HG02588 (cell line): ENCODE data around the gene PTGIS.

Experiments used
- ATAC-seq: cut with Tn5 transposase; IDR thresholded peaks from one replicate; pipeline ENCODE4 v1.9.1; 2021; ENCODE audit warnings: mild to moderate bottlenecking, moderate library complexity; ENCODE audit not compliant: unreplicated experiment

PTGIS gene

DNA sequence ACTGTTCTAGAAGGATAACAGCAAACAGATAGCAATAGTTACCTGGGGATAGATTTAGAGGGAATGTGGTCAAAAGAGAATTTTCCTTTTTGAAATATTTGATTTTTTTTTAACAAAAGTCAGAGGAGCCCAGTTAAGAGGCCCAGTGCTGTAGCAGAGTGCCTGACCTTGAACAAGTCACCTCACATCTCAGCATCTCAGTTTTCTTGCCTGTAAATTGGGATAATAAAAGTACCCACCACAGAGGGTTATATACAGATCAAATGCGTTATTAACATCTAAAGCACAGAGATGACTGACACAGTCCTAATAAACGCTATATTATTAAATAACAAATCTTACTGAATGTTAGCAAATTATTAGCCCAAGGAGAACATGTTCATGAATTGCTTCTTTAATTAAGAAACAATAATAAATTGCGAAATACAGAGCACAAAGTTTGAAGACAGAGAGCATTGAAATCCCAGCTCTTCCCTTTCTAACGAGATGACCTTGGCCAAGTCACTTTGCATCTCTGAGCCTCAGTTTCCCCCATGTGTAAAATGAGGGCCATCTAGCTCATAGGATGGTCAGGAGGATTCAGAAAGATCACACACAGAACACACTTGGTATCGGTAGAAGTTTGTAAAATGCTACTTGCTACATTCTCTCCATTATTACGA is 35.5 kb downstream of the PTGIS start:
- ATAC-seq = no peak

DNA sequence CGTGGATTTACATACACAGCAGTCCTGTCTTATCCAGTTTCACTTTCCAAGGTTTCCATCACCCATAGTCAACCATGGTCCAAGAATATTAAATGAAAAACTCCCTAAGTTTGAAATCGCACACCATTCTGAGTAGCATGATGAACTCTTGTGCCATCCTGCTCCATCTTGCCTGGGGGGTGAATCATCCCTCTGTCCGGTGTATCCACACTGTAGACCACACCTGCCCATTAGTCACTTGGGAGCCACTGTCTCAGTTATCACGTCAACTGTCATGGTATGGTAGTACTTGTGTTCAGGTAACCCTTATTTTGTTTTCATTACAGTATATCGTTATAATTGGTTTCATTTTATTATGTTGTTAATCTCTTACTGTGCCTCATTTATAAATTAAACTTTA is 38.5 kb downstream of the PTGIS start:
- no peak for ATAC-seq

DNA sequence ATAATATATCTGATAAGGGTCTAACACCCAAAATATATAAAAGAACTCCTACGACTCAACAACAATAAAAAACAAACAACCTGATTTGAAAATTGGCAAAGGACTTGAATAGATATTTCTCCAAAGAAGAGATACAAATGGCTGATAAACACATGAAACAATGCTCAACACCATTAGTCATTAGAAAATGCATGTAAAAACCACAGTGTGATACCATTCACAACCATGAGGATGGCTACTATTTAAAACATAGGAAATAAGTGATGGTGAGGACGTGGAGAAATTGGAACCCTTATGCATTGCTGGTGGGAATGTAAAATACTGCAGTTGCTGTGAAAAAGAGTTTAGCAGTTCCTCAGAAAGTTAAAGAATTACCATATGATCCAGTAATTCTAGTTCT is 41.4 kb downstream of the PTGIS start:
- no peak for ATAC-seq

DNA sequence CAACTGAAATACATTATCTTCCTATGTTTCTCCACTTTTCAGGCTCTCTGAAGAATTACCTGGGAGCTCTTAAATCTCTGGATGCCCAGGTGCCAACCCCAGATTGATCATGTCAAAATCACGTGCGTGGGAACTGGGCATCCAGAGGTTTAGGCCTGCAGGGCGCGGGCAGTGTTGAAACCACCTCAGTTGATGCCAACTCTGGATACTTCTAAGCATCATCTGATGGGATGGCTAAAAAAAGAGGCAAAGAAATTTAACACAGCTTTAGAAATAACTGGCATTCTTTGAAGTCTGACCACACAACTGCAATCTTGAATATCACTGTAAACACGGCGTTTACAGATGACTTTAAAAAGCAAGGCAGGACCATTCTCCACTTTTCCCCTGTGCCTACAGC is 41.9 kb downstream of the PTGIS start:
- ATAC-seq = no peak

DNA sequence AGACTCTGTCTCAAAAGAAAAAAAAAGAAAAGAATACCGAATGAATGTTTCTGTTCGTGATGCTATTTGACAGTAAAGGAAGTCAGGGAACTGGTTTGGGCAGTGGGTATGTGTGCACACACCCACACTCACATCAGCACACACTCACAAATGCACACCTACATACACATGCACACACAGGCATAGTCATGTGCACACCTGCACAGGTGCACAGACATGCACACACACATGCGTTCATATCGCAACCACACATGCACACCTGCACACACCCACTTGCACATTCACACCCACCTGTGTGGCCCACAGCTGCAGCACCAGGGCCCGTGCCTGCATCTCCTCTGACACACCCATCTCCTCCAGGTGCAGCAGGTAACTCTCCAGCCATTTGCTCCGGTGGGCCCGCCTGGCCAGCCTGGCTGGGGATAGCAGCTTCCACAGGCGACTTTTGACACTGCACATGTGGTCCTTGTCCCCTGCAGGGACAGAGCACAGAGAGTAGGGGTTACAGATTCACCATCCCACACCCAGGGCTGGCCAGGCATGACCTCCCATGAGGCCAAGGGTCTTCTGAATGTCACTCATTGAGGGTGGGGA is 44.1 kb downstream of the PTGIS start:
- no peak for ATAC-seq

DNA sequence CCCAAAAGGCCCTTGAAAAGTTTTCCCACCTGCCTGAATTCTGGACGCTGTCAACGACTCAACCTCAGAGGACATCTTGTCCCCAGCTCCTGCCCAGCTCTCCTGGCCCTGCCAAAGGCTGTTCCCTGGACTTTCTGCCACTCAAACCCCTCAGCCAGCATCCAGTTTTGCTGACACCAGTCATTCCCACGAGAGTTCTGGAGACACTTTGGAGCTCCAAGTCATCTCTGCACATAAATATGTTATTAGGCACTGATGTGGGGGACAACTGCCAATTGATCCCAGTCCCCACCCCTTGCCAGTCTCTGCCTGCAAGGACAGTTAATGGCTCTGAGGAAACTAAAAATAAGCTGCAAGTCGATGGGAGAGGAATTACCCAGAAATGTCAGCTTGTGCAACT is 46.6 kb downstream of the PTGIS start:
- no peak for ATAC-seq

DNA sequence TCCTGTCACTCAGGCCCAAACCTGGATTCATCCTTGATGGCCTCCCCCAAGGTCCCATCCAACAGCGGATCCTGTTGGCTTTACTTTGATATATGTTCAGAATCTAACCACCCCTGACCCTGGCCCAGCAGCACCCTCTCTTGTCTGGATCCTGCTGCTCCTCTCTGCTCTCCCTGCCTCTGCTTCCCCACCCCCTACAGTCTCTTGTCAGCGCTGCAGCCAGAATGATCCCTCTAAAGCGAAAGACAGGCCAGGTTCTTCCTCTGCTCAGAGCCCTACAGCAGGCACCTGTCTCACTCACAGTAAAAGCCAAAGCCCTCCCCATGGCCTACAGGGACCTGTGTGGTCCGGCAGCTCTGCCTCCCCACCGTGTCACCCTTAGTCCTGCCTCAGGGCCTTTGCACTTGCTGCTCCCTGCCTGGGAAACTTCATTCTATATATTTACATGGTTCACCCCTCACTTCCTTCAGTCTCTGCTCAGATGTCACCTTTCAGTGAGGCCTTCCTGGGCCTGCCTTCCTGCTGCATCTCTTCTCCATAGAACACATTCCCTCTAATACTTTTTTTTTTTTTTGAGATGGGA is 48.1 kb downstream of the PTGIS start:
- ATAC-seq = no peak

DNA sequence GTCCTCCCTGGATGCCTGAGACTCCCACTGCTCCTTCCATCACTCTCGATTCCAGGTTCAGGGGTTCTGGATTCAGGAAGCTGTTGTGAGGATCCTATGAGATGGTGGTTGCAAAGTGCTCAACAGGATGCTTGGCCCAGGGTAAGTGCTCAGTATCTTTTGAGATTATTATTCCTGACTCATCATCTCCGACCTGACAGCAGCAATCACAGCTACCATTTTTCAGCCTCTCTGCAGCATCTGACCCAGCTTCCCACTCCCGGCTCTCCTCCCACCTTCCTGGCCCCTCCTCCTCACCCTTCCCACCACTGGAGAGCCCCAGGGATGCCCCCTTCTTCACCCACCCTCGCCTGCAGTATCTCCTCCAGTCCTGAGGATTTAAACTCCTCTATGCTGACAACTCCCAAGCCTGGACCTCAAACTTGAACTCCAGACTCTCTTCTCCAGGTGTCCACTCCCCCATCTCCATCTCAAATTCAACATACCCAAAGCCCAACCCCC is 48.7 kb downstream of the PTGIS start:
- no peak for ATAC-seq

DNA sequence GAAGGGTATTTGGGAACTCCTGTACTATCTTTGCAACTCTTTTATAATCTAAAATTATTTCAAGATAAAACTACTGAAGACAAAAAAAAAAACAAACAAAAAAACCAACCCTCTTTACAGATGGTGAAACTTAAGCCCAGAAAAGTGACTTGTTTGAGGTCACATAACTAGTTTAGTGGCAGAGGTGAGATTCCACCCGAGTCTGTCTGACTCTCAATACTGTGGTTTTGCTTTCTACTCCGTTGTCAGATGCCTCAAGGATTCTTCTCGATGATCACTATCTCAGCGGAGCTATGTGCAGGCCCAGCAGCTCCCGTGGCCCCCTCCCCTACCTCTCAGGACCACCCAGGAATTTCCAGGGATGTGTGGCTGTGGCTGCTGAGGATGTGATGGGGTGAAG is 49.4 kb downstream of the PTGIS start:
- no peak for ATAC-seq

DNA sequence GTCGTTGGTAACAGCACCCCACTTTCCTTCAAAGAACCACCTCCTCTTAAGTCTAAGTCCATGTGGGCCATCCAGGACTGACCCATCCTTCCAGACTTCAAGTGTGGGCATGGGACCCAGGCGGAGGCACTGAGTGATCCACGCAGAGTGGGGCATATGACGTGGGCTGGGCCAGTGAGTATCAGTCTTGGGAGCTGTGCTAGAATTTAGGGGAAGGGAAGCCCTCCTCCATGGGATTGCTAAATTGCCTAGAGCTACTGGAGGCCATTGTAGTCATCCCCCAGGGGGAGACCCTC is 50.2 kb downstream of the PTGIS start:
- ATAC-seq = no peak

DNA sequence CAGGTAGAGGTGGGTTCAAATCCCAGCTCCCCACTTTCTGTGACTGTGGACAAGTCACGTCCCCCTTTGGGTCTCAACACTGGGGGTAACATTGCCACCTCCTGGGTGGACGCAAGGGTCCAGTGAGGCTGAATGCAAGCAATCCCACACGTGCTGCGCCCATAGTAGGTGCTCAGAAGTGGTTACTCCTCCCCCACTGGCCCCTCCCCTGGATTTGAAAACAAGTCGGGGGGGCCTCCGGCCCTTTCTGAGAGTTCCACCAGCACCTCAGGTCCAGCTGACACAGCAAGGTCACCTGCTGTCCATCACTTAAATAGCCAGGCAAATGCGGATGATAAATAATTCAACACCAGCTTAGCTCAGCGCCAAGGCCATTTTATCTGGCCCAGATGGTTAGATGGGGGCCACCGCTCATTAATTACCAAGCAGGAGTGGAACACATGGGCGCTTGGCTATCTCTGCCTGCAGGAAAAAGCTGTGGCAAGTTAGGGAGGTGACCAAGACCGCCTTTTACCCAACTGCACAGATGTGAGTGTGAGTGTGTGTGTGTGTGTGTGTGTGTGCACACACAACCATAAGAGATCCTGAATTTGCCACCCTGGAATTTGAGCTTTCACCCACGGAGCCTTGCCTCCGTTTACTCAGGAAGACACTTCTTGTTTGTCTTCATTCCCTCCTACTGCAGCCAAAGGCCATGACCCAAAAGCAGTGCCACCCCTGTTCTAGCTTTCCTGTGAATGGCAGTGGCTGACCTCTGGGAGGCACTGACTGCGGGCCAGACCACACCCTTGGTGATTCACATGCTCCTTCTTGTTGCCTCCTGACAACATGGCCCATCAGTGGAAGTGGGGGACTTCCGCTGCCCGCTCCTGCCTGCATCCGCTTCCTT is 50.8 kb downstream of the PTGIS start:
- no peak for ATAC-seq

DNA sequence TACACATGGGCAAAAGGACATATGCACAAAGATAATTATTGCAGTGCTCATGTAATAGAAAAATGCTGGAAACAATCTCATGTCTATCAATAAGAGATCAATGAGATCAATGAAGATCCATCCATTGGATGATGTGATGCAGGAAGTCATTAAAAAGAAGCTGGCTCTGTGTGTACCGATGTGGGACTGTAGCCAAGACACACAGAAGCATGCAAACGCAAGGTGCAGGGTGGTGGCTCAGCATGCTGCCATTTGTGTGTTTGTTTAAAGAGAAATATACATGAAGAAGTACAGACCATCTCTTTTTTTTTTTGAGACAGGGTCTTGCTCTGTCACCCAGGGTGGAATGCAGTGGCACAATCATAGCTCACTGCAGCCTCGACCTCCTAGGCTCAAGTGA is 52.4 kb downstream of the PTGIS start:
- no peak for ATAC-seq

DNA sequence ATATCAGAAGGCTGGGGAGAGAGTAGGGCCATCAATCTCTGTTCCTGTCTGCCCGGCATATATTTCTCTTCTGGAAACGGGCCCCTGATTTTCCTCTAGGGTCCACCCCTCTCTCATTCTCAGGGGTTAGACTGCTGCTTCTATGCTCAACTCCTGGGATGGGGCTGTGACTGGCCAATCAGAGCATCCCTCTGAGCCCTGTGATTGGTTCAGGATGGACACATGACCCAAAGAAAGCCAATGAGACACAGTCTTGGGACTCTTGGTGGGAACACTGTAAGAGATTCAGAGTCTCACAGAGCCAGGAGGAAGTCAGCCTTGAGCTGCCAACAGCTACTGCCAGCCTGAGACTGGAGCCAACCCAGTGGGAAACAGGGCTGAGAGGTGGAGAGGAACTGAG is 54.4 kb downstream of the PTGIS start:
- ATAC-seq = no peak

DNA sequence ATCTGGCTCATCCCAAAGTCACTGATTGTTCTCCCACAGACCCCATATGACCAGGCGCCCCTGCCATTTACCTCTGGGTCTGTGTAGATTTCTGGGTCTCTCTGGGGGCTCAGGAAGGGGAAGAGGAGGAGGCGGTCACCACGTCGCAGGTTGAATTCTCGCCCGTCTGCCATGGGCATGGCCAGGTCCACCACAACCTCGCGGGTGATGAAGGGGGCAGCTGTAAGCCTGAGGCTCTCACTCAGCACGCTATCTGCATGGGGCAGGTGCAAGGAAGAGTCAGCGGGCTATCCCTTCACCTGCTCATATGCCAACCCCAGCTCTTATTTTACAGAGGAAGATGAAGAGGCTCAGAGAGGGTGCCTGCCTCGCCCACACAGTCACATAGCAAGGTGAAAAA is 54.9 kb downstream of the PTGIS start:
- no peak for ATAC-seq

DNA sequence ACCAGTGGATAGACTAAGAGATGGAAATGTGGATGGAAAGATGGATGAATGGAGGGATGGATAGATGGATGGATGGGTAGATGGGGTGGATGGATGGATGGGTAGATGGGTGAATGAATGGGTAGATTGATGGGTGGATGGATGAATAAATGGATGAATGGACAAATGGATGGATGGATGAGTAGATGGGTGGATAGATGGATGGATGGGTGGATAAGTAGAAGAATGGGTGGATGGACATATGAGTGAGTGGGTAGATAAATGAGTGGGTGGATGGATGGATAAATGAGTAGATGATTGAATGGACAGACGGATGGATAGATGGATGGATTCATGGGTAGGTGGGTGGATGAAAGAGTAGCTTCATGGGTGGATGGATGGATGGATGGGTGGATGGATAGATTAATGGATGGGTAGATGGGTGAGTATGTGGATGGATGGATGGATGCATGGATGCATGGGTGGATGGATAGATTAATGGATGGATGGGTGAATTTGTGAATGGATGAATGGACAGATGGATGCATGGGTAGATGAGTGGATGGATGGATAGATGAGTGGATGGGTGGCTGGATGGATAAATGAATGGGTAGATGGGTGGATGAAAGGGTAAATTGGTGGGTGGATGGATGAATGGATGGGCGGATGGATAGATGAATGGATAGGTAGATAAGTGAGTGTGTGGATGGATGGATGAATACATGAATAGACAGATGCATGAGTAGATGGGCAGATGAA is 56.0 kb downstream of the PTGIS start:
- ATAC-seq = no peak

DNA sequence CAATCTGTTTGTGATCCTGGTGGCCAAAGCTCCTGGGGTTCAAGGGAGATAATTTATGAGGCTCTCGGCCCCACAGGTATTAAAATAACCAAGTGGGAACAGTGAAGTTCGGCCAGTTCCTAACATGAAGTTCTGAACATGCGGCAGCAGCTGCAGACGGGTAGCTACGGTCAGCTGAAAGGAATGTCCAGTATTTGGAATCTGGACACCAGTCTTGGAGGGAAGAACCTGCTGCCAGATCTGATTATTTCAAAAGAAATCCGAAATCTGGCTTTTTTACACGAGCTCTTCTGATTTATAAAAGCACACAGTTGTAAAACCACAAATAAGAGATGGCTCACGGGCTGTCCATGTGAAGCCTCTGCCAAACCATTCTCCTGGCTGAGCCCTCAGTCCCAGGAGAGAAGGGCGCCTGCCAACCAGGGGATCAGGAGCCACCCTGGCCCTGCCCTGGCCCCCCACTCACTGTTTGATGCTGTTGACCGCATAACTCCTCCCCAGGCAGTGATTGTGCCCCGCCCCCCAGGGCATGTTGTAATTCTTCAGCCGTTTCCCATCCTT is 57.3 kb downstream of the PTGIS start:
- ATAC-seq = no peak

DNA sequence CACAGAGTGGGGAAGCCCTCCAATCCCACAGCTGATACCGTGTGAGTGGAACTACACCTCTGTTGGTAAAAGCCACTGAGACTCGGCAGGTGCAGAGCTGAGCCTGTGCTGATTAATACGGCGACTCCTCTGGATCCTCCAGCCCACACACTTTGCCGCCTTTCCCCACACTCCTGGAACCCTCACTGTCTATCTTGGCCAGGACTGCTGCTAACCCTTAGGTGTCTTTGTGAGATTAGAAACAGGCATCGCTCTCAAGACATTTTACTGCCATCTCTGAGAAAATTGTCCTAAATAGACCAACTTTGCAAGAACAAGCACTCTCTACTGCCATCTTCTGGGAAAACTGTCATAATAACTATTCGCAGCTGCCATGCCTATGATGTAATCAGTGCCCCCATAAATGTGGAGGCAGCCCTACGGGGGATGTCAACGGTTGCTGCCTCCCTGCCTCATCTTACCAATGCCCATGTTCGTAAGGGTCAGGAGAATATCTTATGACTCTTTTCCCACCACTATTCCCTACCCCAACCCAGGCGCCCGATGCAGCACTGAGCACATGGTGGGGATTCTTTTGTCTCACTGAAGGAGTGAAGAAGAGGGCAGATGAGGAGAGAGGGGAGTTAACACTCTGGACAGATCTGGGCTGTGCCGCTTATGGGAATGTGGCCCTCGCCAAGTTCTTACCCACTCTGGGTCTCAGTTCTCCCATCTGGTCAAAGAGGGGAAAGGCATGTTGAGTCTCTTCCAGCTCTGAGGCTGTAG is 59.3 kb downstream of the PTGIS start:
- no peak for ATAC-seq

DNA sequence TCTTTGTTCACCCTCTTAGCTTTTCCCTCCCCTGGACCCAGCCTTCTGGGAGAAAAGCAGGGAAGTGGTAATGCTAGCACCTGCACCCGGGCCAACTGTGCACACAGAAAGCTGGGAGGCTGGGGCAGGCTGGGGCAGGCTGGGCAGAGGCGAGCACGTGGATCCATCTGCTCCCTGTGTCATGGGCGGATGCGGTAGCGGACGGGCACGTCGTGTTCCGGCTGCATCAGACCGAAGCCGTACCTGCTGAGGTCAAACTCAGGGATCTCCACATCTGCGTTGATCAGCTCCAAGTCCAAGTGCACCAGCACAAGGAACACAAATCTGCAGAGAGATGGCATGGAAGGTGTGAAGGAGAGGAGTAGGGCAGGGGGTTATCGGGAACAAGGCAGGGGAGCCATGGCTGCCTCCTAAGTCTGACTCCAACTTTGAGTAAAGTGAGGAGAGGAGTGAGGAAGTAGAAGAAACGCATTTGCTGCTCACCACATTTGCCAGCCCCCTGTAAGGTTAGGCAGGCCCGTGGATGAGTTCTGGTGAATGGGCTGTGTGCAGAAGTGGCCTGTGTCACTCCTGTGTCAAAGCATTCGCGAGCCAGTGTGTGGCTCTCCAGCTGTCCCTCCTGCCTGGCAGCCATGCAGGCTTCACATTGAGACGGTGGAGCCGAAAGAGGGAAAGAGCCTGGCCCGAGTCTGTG is 60.0 kb downstream of the PTGIS start:
- no peak for ATAC-seq

DNA sequence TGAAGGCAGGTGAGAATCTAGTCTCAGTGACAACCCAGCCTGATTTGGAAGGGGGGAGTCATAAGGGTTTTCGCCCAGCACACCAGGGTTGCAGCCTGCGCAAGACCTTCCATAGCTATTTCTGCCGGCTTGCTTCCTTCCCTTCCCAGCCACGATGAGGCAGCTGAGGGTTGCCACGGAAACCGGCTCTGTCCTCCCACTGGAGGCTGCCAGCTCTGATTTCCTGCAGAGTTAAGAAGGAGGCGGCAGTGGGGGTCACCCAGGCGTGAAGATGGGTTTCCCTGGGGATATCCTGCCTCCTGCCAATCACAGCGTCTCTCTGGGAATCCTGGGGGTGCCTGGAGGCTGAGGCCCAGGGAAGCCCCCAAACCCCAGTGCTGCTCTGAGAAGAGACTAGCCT is 62.4 kb downstream of the PTGIS start:
- ATAC-seq = no peak
